Endothelial cell (in vitro differentiated cells): ENCODE measurements around the gene NTM. TPM values are rescaled to one million over a fixed set of nuclear protein-coding genes. Genes with fewer than 3 reads are reported as not detected.
A peak's percentile ranks its signal among the peaks of the same experiment; 100 is the strongest.

Source experiments
- DNase-seq: peaks from one replicate; pipeline ENCODE4 v3.0.0; 2021; ENCODE audit warnings: low spot score
- H3K27ac Mint-ChIP-seq: one replicate; pipeline ENCODE4 v1.8.0; 2021; ENCODE audit warnings: mixed read lengths, inconsistent platforms; ENCODE audit not compliant: unreplicated experiment
- H3K27me3 Mint-ChIP-seq: one replicate; pipeline ENCODE4 v1.8.0; 2021; ENCODE audit warnings: mild to moderate bottlenecking, moderate library complexity, mixed read lengths, inconsistent platforms; ENCODE audit not compliant: unreplicated experiment
- H3K36me3 Mint-ChIP-seq: one replicate; pipeline ENCODE4 v1.8.0; 2021; ENCODE audit warnings: mild to moderate bottlenecking, low read depth, mixed read lengths, inconsistent platforms; ENCODE audit not compliant: unreplicated experiment
- H3K4me1 Mint-ChIP-seq: one replicate; pipeline ENCODE4 v1.8.0; 2021; ENCODE audit warnings: mild to moderate bottlenecking, mixed read lengths, inconsistent platforms; ENCODE audit not compliant: unreplicated experiment
- H3K4me3 Mint-ChIP-seq: one replicate; pipeline ENCODE4 v1.8.0; 2021; ENCODE audit warnings: mild to moderate bottlenecking, mixed read lengths, inconsistent platforms; ENCODE audit not compliant: unreplicated experiment
- H3K9me3 Mint-ChIP-seq: one replicate; pipeline ENCODE4 v1.8.0; 2021; ENCODE audit warnings: mixed read lengths, inconsistent platforms; ENCODE audit not compliant: unreplicated experiment
- CTCF ChIP-seq: fragments of 200-600 bp; sonication (generic); IDR thresholded peaks from one replicate; pipeline ENCODE4 v1.5.0; 2021; ENCODE audit warnings: antibody characterized with exemption; ENCODE audit not compliant: unreplicated experiment
- total RNA-seq: library from RNA; stranded (reverse); fragmentation: NEBNext Ultra II Directional; extraction: Animal tissue kit (Norgen Biotek cat#: 25700); gene quantifications from one replicate; pipeline ENCODE4 v1.2.1, GENCODE V29; 2021; ENCODE audit not compliant: unreplicated experiment

The NTM gene
- total RNA-seq, 1 donor from 2014 or later, result 3.6 TPM

- Mint-ChIP-seq H3K36me3 (no peaks in the 10 kb centered on the region), H3K4me1 (peaks cover 5% of the 10 kb centered on the region), H3K27ac (no peak overlapping the region), H3K9me3 (no peaks in the 10 kb centered on the region), H3K27me3 (peaks cover 2% of the 10 kb centered on the region), H3K4me3 (no peak overlapping the region)
- no peak for DNase-seq
- TF ChIP-seq CTCF, result no peak
Observed at GRCh38 chr11:131568318-131568717, 197.9 kb downstream of the NTM start.

GRCh38 chr11:131571571-131571970 is 201.2 kb downstream of the NTM start:
- Mint-ChIP-seq H3K36me3 (no peaks in the 10 kb centered on the region), H3K27ac (no peak overlapping the region), H3K4me3 (no peak overlapping the region), H3K9me3 (no peaks in the 10 kb centered on the region), H3K27me3 (no peaks in the 10 kb centered on the region), H3K4me1 (peaks cover 14% of the 10 kb centered on the region)
- TF ChIP-seq CTCF, result no peak
- DNase-seq, result no peak

GRCh38 chr11:131572423-131572822 is 202.0 kb downstream of the NTM start:
- no peaks in the 10 kb centered on the region for H3K36me3 Mint-ChIP-seq
- no peak overlapping the region for H3K27ac Mint-ChIP-seq
- TF ChIP-seq CTCF, result no peak
- H3K4me1 Mint-ChIP-seq, result peaks cover 16% of the 10 kb centered on the region
- no peak for DNase-seq
- no peaks in the 10 kb centered on the region for H3K9me3 Mint-ChIP-seq
- no peak overlapping the region for H3K4me3 Mint-ChIP-seq
- no peaks in the 10 kb centered on the region for H3K27me3 Mint-ChIP-seq

GRCh38 chr11:131579932-131580387 is 209.5 kb downstream of the NTM start:
- peak; percentile 65 for DNase-seq
- TF ChIP-seq CTCF, result peak; percentile 63
- Mint-ChIP-seq H3K9me3 (no peaks in the 10 kb centered on the region), H3K27me3 (no peaks in the 10 kb centered on the region), H3K4me3 (no peak overlapping the region), H3K4me1 (peaks cover 14% of the 10 kb centered on the region), H3K27ac (no peak overlapping the region), H3K36me3 (no peaks in the 10 kb centered on the region)

- H3K4me3 Mint-ChIP-seq, result no peak overlapping the region
- no peak overlapping the region for H3K27ac Mint-ChIP-seq
- no peaks in the 10 kb centered on the region for H3K9me3 Mint-ChIP-seq
- TF ChIP-seq CTCF, result no peak
- H3K4me1 Mint-ChIP-seq, result peaks cover 14% of the 10 kb centered on the region
- H3K27me3 Mint-ChIP-seq, result no peaks in the 10 kb centered on the region
- no peak for DNase-seq
- no peaks in the 10 kb centered on the region for H3K36me3 Mint-ChIP-seq
Observed at GRCh38 chr11:131580476-131580875, 210.1 kb downstream of the NTM start.
